ENCODE measurements around the gene TBC1D26.
"Not testable (repeated sequence)": the region's sequence is repeated elsewhere in the genome, so short reads cannot be mapped to it uniquely, and the experiment has no call there.

DNA sequence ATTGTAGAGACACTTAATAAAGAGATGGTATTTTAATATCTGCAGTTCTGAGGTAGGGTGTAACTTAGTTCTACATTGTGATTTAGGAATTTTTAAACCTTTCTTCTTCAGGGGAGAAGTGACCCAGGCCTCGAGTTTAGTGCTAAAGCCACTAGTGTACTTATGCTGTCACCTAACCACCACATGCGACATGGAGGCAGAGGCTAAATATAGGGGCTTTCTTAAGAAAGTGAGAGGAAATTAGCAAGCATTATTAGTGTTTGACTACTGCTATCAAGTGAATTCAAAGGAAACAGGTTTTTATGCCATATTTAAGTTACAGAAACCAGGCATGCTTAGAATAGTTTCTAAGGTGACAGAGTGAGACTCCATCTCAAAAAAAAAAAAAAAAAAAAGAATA is 56.3 kb downstream of the TBC1D26 start:
- not testable (repeated sequence) for TF ChIP-seq CTCF (IDR thresholded peaks at IDR 0.05; ENCODE audit: low read depth, low read length); EZH2phosphoT487 (IDR thresholded peaks at IDR 0.05; ENCODE audit: low read depth)
